HG02678 (cell line): Measurements from ENCODE around the gene ALDH1A1.

Experiments used
- ATAC-seq: cut with Tn5 transposase; IDR thresholded peaks from one replicate; pipeline ENCODE4 v1.9.1; 2021; ENCODE audit warnings: mild to moderate bottlenecking, moderate library complexity; ENCODE audit not compliant: unreplicated experiment

ALDH1A1 gene

DNA sequence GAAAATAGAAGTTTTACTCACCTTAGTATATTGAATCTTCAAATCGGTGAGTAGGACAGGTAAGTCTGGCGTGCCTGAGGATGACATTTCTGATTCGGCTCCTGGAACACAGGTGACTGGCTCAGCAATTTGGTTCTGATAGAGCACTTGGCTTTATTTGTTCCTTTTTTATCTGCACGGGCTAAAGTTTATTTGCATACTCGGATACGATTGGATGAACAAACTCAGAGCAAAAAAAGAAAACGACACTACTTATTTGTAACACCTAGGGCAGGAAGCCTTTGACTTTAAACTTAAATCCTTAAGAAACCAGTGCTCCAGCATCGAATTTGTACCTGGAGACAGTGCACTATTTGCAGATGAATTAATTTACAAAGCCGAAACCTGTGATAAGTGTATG, at the start of gene ALDH1A1:
Gene ALDH1A1, minus strand, starts transcription at position 140 of the 400 bp plus-strand sequence. Its CDS starts 53 bp downstream, at position 87.
- no peak for ATAC-seq

DNA sequence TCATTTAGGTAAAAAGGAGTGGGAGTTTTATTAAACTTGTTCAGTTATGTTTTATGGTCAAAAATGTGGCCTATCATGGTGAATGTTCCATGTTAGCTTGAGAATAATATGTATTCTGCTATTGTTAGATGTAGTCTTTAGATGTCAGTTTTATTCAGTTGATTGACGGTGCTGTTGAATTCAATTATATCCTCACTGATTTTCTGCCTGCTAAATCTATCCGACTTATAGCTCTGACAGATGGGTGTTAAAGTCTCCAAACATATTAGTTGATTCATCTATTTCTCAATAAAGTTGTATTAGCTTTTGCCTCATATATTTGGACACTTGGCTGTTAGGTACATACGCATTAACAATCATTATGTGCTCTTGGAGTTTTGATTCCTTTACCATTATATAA, 49.0 kb upstream of the ALDH1A1 start:
- no peak for ATAC-seq

DNA sequence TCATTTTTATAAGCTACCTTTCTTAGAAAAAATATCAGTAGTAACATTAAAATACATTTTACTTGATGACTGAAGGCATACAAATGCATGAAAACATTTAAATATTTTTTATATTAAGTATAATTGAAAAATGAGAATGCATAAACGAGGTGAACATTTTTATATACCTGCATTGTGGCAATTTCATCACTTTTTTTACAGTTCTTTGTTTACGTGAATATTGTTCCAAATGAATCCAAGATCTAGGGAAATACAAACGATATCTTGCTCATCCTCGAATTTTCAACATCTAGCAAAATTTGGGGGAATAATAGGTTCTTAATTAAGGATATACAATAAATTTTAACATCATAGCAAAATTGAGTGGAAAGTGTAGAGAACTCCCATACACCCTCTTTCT, 45.5 kb upstream of the ALDH1A1 start:
- no peak for ATAC-seq

DNA sequence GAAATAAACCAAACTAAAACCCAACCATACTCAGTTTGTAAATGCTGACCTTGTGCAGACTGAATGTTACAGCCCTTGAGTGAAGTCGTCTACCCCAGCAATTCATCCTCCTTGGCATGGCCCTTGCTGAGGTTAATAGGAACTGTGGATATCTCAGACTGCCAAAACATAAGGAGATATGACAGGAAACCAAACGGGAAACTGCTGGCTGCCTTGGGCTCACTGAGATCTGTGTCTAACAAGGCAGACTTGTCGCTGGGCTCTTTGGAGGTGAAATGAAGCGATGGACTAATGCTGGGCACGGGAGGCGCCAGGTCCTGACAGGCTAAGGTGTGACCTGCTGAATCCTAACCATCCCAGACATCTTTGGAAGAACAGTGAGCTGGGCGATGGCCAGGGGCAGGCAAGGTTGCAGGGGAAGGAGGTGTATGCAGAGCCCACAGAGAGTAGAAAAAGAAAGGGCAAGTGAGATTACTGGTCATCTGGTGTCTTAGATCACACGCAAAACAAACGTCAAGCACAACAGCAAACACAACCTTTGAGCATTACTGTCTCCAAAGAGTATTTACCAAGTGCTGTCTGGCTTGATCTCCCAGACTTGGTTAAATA, 44.6 kb upstream of the ALDH1A1 start:
- no peak for ATAC-seq

DNA sequence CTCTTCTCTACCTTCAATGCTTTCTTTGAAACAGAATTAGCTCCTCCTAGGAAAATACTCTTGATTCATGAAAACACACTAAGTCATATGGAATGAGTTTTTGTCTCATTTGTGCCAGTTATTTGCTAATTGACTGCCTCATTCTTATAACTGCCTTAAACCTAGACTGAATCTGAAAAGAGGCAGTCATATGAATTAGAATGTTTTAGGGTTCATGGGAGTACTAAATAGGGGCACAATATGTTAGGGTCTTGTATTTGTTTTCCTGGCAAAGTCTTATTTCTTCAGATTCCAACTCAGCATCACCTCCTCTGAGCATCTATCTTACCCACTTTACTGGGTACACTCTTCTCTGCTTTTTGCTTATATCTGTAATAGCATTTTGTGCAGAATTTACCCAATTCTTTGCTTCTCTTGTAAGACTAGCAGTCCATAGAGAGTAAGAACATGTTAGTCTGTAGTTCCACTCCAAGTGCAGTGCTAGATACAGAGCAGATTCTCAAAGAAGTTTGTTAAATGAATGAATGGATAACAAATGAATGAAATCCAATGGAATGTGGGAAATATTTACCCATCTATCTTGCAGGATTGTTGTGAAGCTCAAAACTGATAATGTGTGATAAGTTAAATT, 43.9 kb upstream of the ALDH1A1 start:
- ATAC-seq, result no peak

DNA sequence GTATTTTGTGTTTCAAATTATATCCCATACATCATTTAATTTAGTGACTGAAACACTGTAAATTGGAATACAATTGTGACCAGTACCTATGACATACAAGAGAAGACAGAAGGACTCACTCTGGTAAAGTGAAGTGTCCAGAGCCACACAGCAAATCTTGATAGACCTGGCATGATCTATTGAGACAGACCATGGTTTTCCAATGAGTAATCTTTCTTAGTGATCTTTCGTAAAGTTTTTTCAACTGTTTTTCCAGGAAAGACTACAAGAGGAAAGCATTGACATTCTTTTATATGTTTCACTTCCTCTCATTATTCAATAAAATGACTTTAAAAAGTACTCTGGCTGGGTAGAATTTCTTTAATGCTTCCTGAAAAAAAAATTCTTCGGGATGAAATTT, 43.3 kb upstream of the ALDH1A1 start:
- no peak for ATAC-seq

DNA sequence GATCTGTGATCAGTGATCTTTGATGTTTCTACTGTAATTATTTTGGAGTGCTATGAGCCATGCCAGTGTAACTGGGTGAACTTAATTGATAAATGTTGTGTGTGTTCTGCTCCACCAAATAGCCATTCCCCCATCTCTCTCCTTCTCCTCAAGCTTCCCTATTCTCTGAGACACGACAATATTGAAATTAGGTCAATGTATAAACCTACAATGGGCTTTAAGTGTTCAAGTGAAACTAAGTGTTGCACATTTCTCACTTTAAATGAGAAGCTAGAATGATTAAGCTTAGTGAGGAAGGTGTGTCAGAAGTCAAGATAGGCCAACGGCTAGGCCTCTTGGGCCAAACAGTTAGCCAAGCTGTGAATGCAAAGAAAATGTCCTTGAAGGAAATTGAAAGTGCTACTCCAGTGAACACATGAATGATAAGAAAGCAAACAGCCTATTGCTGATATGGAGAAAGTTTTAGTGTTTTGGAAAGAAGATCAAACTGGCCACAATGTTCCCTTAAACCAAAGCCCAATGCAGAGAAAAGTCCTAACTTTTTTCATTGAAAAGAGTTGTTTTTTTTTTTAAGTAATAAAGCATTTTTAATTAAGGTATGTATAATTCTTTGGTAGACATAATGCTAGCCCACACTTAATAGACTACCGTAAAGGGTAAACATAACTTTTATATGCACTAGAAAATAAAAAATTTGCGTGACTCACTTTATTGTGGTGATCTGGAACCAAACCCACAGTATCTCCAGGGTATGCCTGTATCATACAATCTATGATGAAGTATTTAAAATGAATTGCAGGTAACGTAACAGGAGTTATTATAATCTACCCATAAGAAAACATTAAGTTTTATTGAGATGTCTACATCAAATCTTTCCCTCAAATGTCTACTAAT, 42.5 kb upstream of the ALDH1A1 start:
- ATAC-seq, result no peak

DNA sequence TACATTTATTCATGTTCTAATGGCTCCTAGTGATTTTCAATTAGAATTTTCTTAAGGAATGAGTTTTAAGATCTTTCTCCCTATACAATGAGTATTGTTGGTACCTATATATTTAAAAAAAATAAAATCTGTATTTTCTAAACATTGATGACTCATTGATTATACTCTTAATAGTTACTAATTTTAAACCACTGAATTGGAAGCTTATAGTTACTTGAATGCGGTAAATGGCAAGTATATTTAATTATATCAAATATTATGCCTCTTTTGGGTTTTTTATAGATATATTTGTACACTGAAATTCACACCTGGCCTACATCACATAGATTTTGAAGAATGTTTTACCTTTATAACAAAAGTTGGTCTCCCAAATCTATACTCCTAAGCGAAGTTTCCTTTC, 38.9 kb upstream of the ALDH1A1 start:
- ATAC-seq, result no peak

DNA sequence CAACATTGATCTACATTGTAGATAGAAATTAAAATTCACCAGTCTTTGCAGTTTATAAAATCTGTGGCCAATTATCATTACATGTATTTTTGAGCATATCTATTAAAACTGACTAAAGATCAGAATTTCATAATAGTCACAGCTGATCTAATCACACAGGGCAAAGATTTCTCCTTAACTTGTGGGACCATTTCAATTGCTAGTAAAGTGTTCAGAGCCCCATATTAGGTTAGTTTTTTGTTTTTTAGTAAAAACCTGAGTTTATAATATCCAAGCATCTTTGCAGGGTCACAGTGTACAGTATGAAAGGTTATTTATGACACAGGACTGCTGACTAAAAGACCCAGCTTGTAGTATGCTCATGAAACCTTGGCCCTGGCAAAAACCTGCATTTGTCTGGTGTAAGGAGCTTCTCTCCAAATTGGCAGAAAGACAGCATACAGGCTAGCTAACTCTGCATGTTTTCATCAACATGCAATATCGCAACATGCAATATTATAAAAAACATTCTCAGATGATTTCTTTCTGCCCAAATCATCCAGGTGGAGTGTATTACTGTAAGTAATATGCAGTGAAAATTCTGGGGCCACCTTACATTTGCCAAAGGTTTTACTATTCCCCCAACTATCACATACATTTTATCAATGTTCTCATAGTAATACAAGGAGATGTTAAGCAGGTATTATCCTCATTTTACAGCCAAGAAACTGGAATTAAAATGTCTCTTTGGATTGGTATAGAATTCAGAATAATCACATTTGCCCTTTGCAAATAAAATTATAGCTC, 37.7 kb upstream of the ALDH1A1 start:
- ATAC-seq, result no peak

DNA sequence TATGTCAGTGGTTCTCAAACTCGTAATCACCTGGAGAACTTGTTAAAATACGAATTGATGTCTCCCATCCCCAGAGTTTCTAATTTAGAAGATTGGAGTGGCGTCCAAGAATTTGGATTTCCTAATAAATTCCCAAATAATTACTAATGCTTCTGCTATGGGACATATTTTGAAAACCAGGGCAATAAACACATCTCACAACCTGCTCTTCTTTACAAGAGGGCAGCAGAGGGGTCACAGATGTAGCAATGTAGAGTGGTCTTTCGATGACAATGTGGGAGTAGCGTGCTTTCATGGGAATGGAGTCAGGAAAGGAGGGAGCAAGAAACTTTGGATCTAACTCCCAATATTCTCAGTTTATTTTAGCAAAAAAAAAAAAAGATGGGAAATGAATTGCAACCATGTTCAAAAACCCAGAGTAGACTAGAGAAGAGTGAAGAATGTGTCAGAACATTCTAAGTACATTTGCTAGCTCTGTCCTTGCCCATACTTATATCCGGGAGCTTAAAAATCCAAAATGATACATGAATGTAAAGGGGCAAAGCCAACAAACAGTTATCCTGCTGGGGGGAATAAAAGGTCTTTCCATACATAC, 33.8 kb upstream of the ALDH1A1 start:
- no peak for ATAC-seq

DNA sequence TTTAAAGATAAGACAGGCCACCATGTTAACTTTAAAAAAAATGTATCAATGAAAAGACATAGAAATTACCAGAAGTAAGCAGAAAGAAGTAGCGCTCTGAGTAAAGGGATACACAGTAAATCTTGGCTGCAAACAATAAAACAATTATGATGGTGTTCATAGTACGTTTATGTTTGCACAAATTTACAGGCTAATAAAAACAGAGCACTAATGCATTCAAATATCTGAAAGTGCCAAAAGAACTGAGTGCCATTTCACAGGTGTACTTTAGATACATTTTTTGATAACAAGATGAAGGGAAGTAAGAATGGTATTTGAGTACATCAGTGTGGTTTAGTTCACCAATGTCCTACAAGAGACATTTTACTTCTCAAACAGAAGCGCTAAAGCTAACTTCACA, 32.9 kb upstream of the ALDH1A1 start:
- ATAC-seq, result no peak

DNA sequence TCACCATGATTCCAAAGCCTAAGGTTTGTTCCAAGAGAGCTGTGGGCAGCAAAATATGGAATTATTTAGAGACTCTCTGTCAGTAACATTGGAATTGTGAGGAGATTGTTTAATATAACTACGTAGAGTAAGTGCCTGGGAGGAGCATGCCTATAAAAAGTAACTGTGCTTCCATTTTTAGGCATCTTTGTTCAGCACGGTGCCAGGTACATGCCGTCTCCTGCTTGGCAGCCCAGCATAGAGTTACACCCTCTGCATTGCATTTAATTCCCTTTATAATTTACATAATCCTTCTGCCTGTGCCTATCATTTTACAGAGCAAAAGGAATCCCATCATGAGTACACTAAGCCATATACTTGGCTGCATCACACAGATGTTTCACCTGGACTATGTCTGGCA, 32.1 kb upstream of the ALDH1A1 start:
- no peak for ATAC-seq

DNA sequence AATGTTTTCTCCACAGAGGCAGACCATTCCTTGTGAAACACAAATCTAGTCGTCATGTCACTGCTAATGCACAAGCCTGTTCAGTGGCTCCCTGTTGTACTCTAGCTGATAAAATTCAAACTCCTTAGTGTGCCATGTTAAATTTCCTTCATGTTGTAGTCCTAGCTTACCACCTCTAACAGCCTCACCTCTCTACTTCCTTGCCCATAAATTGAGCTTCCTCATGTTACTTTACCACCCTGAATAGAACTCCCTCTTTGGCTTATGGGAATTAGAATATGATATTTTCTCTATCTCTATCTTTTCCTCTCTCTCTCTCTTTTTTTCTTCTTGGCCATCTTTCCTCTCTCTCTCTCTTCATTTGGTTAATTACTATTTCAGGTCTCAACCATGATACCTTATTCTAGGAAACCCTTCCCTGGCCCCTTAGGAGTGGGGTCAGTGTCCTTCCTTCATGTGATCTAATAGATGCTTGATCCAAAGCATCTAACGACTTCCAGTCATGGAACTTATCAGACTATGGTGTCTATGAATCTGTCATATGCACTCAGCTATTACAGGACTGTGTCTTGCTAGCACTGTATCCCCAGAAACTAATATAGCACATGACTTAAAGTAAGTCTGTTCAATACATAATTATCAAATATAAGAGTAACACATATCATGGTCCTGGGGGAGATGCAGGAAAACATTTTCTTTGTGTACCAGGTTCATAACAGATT, 31.5 kb upstream of the ALDH1A1 start:
- ATAC-seq, result no peak

DNA sequence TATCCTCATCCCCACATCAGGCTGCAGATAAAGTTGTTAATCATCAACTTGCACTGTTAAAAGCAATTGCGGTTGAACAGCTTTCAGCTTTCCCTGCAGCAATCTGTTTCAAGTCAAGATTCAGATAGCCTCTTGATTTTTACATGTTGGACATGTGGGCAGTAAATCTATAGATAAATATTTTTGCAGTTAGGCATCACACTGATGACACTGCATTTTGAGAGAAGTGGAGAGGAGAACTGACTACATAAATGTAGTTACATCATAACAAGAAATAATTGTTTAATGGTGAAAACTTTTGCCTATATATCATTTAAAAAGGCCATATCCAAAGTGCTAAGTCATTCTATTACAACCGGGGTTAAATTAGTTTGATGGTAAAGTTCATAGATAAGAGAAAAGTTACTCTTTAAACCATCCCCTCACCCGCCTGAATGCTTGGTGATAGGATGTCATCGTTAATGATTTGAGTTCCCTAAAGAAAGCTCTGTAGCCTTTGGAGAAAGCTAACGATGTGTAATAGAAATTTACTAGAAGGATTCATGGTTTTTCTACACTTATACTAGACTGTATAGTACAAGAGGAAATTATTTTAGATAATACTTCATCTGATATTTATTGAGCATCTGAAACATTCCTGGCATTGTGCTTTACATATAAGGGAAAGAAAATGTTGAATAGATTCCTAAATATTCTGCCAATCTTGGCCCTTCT, 30.8 kb upstream of the ALDH1A1 start:
- ATAC-seq, result no peak

DNA sequence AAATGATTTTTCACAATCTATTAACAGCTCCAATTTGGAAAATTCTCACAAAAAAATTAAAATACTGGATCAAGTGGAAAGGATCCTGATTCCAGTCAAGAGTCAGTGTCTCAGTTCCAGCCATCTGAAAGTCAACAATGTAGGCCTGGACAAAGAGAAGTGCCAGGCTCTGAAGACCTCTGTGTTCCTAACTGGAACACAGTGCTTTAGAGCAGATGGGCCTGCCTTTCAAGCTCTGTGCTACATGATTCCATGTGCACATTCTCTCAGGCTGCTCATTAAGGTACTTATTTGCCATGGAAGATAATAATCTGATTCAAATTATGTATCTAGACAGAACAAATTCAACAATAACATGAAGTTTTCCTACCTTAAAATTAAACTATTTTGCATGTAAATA, 30.2 kb upstream of the ALDH1A1 start:
- no peak for ATAC-seq

DNA sequence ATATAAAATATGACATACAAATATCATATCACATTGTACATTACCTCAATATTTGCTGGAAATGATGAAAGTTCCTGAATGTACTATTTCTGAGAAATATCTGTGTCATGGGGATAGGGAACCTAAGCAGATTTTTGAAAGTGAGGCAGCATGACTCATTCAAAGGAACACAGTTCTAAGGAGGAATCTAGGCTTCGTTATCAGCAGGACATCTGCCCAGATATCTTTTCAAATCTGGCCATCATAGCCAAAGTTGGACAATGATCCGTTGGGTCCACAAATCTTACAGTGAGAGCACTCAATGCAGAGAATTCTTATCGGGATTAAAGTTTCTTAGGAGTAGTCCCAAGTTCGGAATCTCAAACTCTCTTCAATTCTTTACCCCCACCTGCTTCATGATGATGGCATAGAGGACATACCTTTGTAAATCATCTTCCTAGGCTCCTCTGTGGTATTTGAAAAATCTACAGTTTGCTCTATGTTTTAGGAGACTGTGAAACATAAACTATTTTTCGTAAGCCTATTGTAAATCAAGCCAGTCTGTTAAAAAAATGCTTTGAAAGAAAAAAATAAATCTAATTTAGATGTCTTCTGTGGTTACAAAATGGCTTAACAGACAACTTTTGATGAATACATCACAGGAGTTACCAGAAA, 29.4 kb upstream of the ALDH1A1 start:
- ATAC-seq, result no peak

DNA sequence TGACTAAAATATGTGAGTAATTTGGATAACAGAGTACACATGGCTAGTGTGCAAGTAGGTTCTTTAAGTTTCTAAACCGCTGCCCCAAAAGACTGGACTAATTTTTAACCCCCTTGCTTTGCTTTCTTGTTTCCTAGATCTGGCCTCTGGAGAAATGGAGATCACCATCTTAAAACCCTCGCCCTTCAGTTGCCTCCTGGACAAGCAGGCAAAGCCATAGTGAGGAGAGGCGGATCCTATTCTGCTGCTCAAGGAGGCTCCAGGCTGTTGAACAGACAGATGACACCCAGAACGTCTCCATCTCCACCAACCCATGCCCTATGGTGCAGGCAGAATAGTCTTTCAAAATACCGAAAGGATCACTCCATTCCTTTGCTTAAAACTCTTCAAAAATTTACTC, 28.6 kb upstream of the ALDH1A1 start:
- ATAC-seq, result no peak

DNA sequence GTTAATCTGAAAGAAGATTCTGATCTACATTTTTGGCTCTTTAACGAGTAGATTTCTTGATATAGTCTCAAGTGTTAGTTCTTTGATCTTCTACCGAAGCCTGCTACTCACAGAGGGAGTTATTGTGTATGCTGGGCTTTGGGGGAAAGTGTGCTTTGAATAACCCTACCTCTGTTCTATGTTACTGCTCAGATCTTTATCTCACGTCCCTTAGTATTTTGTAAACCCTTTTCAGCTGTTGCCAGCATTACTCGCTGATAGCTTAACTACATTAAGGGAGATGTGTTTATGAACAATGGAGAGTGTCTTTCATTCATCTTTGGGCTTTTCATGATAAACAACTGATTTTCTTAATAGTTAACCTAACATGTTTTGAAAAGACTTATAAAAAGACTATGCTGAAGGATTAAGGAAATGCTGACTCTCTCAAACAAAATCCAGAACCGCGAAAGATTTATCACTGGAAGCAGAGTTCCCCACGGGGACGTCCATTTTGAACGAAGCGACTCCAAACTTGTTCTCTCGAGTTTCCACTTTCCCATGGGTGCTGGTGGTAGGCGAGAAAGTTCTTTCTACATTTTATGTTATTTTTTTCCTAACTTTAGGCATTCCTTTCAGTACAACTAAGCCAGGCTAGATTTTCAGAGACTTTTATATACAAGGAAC, 27.9 kb upstream of the ALDH1A1 start:
- ATAC-seq, result no peak

DNA sequence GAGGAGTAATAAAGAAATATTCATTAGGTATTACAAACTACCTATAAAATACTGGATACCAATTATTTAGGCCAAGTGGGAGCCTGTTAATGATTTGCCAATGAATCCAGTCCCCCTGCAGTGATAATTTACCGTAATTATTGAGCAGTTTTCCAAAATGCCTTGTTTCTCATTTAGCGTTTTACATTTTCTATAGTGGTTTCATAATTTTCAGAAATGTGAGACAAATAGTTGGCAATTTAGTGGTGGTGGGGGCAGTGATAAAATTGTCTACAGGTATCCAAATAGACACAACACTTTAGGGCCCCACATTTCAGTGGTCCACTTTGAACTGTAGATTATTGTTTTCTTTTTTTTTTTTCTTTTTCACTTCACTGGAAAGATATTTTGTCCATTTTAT, 27.3 kb upstream of the ALDH1A1 start:
- ATAC-seq, result no peak
